GM20431 (cell line): ENCODE data around the gene RFC5.
"Not testable (repeated sequence)": the region's sequence is repeated elsewhere in the genome, so short reads cannot be mapped to it uniquely, and the experiment has no call there.

ENCODE experiments used
- in situ Hi-C: fragments of 300-500 bp; cut with MseI, MboI; formaldehyde crosslinking; loops from one replicate; pipeline ENCODE4 v1.15.0; 2020; ENCODE audit warnings: low sequenced_read_pairs; ENCODE audit not compliant: unreplicated experiment

Gene RFC5

GRCh38 chr12:118013283-118013682, 3.2 kb upstream of the RFC5 start:
- in situ Hi-C loops: no loop called here

GRCh38 chr12:118015306-118015705, 1.2 kb upstream of the RFC5 start:
- in situ Hi-C loops: no loop called here

GRCh38 chr12:118015944-118016343, 559 bp upstream of the RFC5 start:
- in situ Hi-C loops: no loop called here

- in situ Hi-C loops: no loop called here
These were observed 1.4 kb downstream of the RFC5 start for GRCh38 chr12:118017926-118018325.

GRCh38 chr12:118020036-118020435, 3.5 kb downstream of the RFC5 start:
- in situ Hi-C loops: no loop called here

- in situ Hi-C loops: not testable (repeated sequence)
These were observed 5.7 kb downstream of the RFC5 start for GRCh38 chr12:118022097-118022727.

- in situ Hi-C loops: no loop called here
These were observed 6.2 kb downstream of the RFC5 start for GRCh38 chr12:118022728-118023109.

- in situ Hi-C loops: no loop called here
These were observed 6.9 kb downstream of the RFC5 start for GRCh38 chr12:118023301-118023860.

GRCh38 chr12:118025168-118025567, 8.7 kb downstream of the RFC5 start:
- in situ Hi-C loops: no loop called here

GRCh38 chr12:118029166-118029565, 12.7 kb downstream of the RFC5 start:
- in situ Hi-C loops: no loop called here

GRCh38 chr12:118032188-118032587, 15.7 kb downstream of the RFC5 start:
- in situ Hi-C loops: no loop called here

GRCh38 chr12:118033323-118033722, 16.8 kb downstream of the RFC5 start:
- in situ Hi-C loops: no loop called here

GRCh38 chr12:118033902-118034301, 17.4 kb downstream of the RFC5 start:
- in situ Hi-C loops: no loop called here

- in situ Hi-C loops: no loop called here
These were observed 18.1 kb downstream of the RFC5 start for GRCh38 chr12:118034429-118035189.

GRCh38 chr12:118035190-118036041, 18.9 kb downstream of the RFC5 start:
- in situ Hi-C loops: no loop called here

- in situ Hi-C loops: no loop called here
These were observed 20.3 kb downstream of the RFC5 start for GRCh38 chr12:118036672-118037411.

- in situ Hi-C loops: no loop called here
These were observed 21.6 kb downstream of the RFC5 start for GRCh38 chr12:118038137-118038536.

- in situ Hi-C loops: no loop called here
These were observed 25.6 kb downstream of the RFC5 start for GRCh38 chr12:118042091-118042490.

GRCh38 chr12:118044075-118044474, 27.6 kb downstream of the RFC5 start:
- in situ Hi-C loops: no loop called here

GRCh38 chr12:118044577-118044976, 28.1 kb downstream of the RFC5 start:
- in situ Hi-C loops: no loop called here
